Measurements from ENCODE around the gene STK24.

DNA sequence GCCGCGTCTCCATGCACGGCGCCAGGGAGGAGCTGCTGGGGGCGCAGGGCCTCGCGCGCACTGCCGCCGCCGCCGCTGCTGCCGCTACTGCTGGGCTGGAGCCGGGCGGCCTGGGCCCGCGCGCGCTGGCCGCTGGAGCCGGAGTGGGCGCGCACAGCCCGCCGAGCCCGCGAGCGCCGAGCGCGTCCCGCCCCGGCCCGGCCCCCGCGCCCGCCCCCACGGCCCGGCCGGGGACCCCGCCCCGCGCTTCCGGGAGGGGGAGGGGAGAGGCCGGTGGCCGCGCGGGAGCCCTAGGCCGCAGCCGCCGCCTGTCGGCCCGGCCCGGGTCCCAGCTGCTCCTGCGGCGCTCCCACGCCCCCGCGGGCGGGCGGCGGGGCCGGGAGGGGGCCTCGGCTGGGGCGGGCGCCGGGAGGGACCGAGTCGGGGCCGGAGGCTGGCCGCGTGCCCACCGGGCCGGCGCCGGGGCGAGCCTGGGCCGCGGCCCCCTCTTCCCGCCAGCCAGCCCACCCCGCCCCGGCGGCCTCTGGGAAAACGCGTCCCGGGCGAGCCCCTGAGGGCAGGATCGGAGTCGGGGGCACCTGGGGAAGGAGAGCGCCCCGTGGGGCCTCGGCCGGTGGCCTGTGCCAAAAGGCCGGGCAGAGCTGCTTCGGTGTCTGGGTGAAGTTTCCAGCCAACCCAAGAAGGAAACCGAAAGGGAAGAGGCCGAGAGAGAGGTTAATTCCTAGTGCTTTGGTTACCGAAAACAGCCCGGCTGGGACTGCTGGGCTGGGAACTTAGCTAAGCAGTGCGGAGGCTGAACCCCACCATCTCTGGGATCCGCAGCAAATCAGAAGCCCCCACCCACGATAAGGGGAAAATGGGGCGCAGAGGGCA is at the start of gene STK24:
- TF ChIP-seq, protein P1, sequence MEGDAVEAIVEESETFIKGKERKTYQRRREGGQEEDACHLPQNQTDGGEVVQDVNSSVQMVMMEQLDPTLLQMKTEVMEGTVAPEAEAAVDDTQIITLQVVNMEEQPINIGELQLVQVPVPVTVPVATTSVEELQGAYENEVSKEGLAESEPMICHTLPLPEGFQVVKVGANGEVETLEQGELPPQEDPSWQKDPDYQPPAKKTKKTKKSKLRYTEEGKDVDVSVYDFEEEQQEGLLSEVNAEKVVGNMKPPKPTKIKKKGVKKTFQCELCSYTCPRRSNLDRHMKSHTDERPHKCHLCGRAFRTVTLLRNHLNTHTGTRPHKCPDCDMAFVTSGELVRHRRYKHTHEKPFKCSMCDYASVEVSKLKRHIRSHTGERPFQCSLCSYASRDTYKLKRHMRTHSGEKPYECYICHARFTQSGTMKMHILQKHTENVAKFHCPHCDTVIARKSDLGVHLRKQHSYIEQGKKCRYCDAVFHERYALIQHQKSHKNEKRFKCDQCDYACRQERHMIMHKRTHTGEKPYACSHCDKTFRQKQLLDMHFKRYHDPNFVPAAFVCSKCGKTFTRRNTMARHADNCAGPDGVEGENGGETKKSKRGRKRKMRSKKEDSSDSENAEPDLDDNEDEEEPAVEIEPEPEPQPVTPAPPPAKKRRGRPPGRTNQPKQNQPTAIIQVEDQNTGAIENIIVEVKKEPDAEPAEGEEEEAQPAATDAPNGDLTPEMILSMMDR (conservative IDR thresholded peaks at IDR 0.05 in 1 of 2, IDR thresholded peaks at IDR 0.05 in 1 of 2; ENCODE audit: low read depth in 1 of 2, low read length in 2 of 2) = no peak
- no peak for TF ChIP-seq EZH2 (IDR thresholded peaks at IDR 0.05; ENCODE audit: low read length, missing control alignments)
